Neutrophil (primary cell): ENCODE results near the gene CD209.

Source experiments
- H3K27ac ChIP-seq: fragments of 200-600 bp; sonication (generic); 2 replicates; pipeline ENCODE4 v1.5.1; 2016; ENCODE audit warnings: mild to moderate bottlenecking, moderate library complexity
- H3K27me3 ChIP-seq: fragments of 200-600 bp; sonication (generic); 2 replicates; pipeline ENCODE4 v1.6.0; 2016; ENCODE audit warnings: mild to moderate bottlenecking
- H3K36me3 ChIP-seq: fragments of 200-600 bp; sonication (generic); 2 replicates; pipeline ENCODE4 v1.5.1; 2017
- H3K4me1 ChIP-seq, 2 experiments: fragments of 200-600 bp in 1 of 2; sonication (generic) in 1 of 2; 1 replicate in 1 of 2; 2 replicates in 1 of 2; pipeline versions ENCODE4 v1.5.1 to v1.6.1; 2013 to 2016; ENCODE audit warnings: low read depth in 1 of 2, low read length in 1 of 2, mild to moderate bottlenecking in 1 of 2, moderate library complexity in 1 of 2; ENCODE audit not compliant: control insufficient read depth in 1 of 2, insufficient read depth in 1 of 2
- H3K4me3 ChIP-seq, 2 experiments: fragments of 200-600 bp in 1 of 2; sonication (generic) in 1 of 2; 1 replicate in 1 of 2; 2 replicates in 1 of 2; pipeline ENCODE4 v1.5.1; 2013 to 2016; ENCODE audit warnings: low read depth in 1 of 2, low read length in 1 of 2, mild to moderate bottlenecking in 1 of 2, moderate library complexity in 1 of 2
- H3K9me3 ChIP-seq: fragments of 200-600 bp; sonication (generic); 2 replicates; pipeline ENCODE4 v1.5.1; 2016
- CTCF ChIP-seq: fragments of 200-600 bp; sonication (generic); IDR thresholded peaks from 2 replicates; pipeline ENCODE4 v1.5.1; 2016; ENCODE audit warnings: antibody characterized with exemption

Gene CD209

GRCh38 chr19:7722231-7722651 lies 25.1 kb downstream of the CD209 start:
- Histone ChIP-seq H3K4me1 (peaks cover 0 to 6% of the 10 kb centered on the region in 2 experiments), H3K4me3 (no peak overlapping the region), H3K9me3 (no peaks in the 10 kb centered on the region), H3K36me3 (no peaks in the 10 kb centered on the region), H3K27me3 (no peaks in the 10 kb centered on the region), H3K27ac (no peak overlapping the region)
- TF ChIP-seq CTCF, result no peak

DNA sequence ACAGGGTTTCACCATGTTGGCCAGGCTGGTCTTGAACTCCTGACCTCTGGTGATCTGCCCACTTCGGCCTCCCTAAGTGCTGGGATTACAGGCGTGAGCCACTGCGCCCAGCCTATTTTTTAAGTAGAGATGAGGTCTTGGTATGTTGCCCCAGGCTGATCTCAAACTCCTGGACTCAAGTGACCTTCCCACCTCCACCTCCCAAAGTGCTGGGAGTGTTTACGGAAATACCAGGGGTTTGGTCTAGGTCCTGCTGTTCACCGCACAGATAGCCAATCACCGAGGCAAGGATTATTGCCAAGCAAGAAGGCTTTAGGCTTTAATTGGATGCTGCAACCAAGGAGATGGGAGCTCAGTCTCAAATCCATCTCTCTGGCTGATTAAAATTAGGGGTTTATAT lies 27.0 kb downstream of the CD209 start:
- H3K9me3 ChIP-seq, result no peaks in the 10 kb centered on the region
- H3K36me3 ChIP-seq, result no peaks in the 10 kb centered on the region
- TF ChIP-seq CTCF, result no peak
- no peak overlapping the region for H3K27ac ChIP-seq
- peaks cover 6 to 12% of the 10 kb centered on the region in 2 experiments for H3K4me1 ChIP-seq
- H3K4me3 ChIP-seq, result no peak overlapping the region
- no peaks in the 10 kb centered on the region for H3K27me3 ChIP-seq

- no peak for TF ChIP-seq CTCF
- H3K27ac ChIP-seq, result no peak overlapping the region
Measured at GRCh38 chr19:7718668-7719067, 28.7 kb downstream of the CD209 start.

DNA sequence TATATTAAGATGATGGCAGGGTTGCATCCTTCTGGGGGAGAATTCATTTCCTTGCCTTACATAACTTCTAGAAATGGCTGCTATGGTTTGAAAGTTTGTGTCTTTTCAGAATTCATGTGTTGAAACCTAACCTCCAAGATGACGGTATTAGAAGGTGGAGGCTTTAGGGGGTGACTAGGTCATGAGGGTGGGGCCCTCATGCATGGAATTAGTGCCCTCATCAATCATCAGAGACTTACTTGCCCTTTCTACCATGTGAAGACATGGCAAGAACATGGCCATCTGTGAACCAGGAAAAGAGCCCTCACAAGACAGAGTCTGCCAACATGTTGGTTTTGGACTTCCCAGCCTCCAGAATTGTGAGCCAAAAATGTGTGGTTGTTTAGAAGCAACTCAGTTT lies 30.6 kb downstream of the CD209 start:
- H3K9me3 ChIP-seq, result no peaks in the 10 kb centered on the region
- no peaks in the 10 kb centered on the region for H3K27me3 ChIP-seq
- H3K4me1 ChIP-seq, result peaks cover 34 to 36% of the 10 kb centered on the region in 2 experiments
- no peak overlapping the region for H3K27ac ChIP-seq
- no peaks in the 10 kb centered on the region for H3K36me3 ChIP-seq
- no peak for TF ChIP-seq CTCF
- H3K4me3 ChIP-seq, result no peak overlapping the region

More at GRCh38 chr19:7718668-7719067, 28.7 kb downstream of the CD209 start:
- Histone ChIP-seq H3K4me3 (no peak overlapping the region), H3K4me1 (peaks cover 23 to 29% of the 10 kb centered on the region in 2 experiments), H3K36me3 (no peaks in the 10 kb centered on the region), H3K9me3 (no peaks in the 10 kb centered on the region), H3K27me3 (no peaks in the 10 kb centered on the region)

GRCh38 chr19:7715671-7716070 lies 31.7 kb downstream of the CD209 start:
- Histone ChIP-seq H3K36me3 (no peaks in the 10 kb centered on the region), H3K27ac (peak overlapping the region; percentile 91), H3K4me1 (peaks cover 38% of the 10 kb centered on the region in 2 experiments), H3K27me3 (no peaks in the 10 kb centered on the region), H3K4me3 (no peak overlapping the region), H3K9me3 (no peaks in the 10 kb centered on the region)
- TF ChIP-seq CTCF, result no peak

- no peak for TF ChIP-seq CTCF
- Histone ChIP-seq H3K27me3 (no peaks in the 10 kb centered on the region), H3K27ac (peak overlapping the region; percentile 99), H3K36me3 (no peaks in the 10 kb centered on the region), H3K4me3 (no peak overlapping the region), H3K9me3 (no peaks in the 10 kb centered on the region), H3K4me1 (peaks cover 67 to 74% of the 10 kb centered on the region in 2 experiments)
Measured at GRCh38 chr19:7710616-7711015, 36.7 kb downstream of the CD209 start.
